ENCODE measurements around the gene CREB5. TPM values are rescaled to one million over a fixed set of nuclear protein-coding genes. Genes with fewer than 3 reads are reported as not detected.
"Not testable (repeated sequence)": the region's sequence is repeated elsewhere in the genome, so short reads cannot be mapped to it uniquely, and the experiment has no call there.

Gene CREB5
- total RNA-seq, 1 donor from 2014 or later, result not detected

GRCh38 chr7:28597284-28597683 lies 185.0 kb downstream of the CREB5 start:
- intact Hi-C loops (cut with micrococcal nuclease), result no loop called here
- Mint-ChIP-seq H3K4me1 (ENCODE audit: low read depth) (no peaks in the 10 kb centered on the region), H3K4me3 (ENCODE audit: low read depth) (no peak overlapping the region), H3K27me3 (ENCODE audit: low read depth) (no peaks in the 10 kb centered on the region), H3K27ac (no peak overlapping the region), H3K9me3 (no peaks in the 10 kb centered on the region), H3K36me3 (ENCODE audit: low read depth) (no peaks in the 10 kb centered on the region)
- no peak for DNase-seq (ENCODE audit: low spot score)

- H3K36me3 Mint-ChIP-seq (ENCODE audit: low read depth), result not testable (repeated sequence)
These were observed 185.7 kb downstream of the CREB5 start for GRCh38 chr7:28598037-28598436.

GRCh38 chr7:28598586-28598985 lies 186.3 kb downstream of the CREB5 start:
- no peak overlapping the region for H3K27ac Mint-ChIP-seq
- no peak overlapping the region for H3K4me3 Mint-ChIP-seq (ENCODE audit: low read depth)
- no peaks in the 10 kb centered on the region for H3K36me3 Mint-ChIP-seq (ENCODE audit: low read depth)
- intact Hi-C loops (cut with micrococcal nuclease), result no loop called here
- peaks cover 2% of the 10 kb centered on the region for H3K27me3 Mint-ChIP-seq (ENCODE audit: low read depth)
- H3K9me3 Mint-ChIP-seq, result no peaks in the 10 kb centered on the region
- H3K4me1 Mint-ChIP-seq (ENCODE audit: low read depth), result no peaks in the 10 kb centered on the region
- DNase-seq (ENCODE audit: low spot score), result no peak

More at GRCh38 chr7:28598037-28598436, 185.7 kb downstream of the CREB5 start:
- H3K27me3 Mint-ChIP-seq (ENCODE audit: low read depth); DNase-seq (ENCODE audit: low spot score); H3K4me3 Mint-ChIP-seq (ENCODE audit: low read depth); intact Hi-C loops (cut with micrococcal nuclease); H3K27ac Mint-ChIP-seq; H3K4me1 Mint-ChIP-seq (ENCODE audit: low read depth); H3K9me3 Mint-ChIP-seq: not testable (repeated sequence)

- no peaks in the 10 kb centered on the region for H3K36me3 Mint-ChIP-seq (ENCODE audit: low read depth)
- peaks cover 2% of the 10 kb centered on the region for H3K27me3 Mint-ChIP-seq (ENCODE audit: low read depth)
- no peak for DNase-seq (ENCODE audit: low spot score)
- no peak overlapping the region for H3K4me3 Mint-ChIP-seq (ENCODE audit: low read depth)
- H3K27ac Mint-ChIP-seq, result no peak overlapping the region
- no peaks in the 10 kb centered on the region for H3K9me3 Mint-ChIP-seq
- H3K4me1 Mint-ChIP-seq (ENCODE audit: low read depth), result no peaks in the 10 kb centered on the region
- intact Hi-C loops (cut with micrococcal nuclease), result no loop called here
These were observed 187.1 kb downstream of the CREB5 start for GRCh38 chr7:28599411-28599810.

GRCh38 chr7:28602282-28602681 lies 190.0 kb downstream of the CREB5 start:
- H3K4me1 Mint-ChIP-seq (ENCODE audit: low read depth), result no peaks in the 10 kb centered on the region

GRCh38 chr7:28605427-28606085 lies 193.2 kb downstream of the CREB5 start:
- Mint-ChIP-seq H3K9me3 (no peaks in the 10 kb centered on the region), H3K4me1 (ENCODE audit: low read depth) (no peaks in the 10 kb centered on the region), H3K27me3 (ENCODE audit: low read depth) (peaks cover 2% of the 10 kb centered on the region), H3K4me3 (ENCODE audit: low read depth) (no peak overlapping the region), H3K27ac (no peak overlapping the region), H3K36me3 (ENCODE audit: low read depth) (no peaks in the 10 kb centered on the region)
- intact Hi-C loops (cut with micrococcal nuclease), result no loop called here
- no peak for DNase-seq (ENCODE audit: low spot score)

More at GRCh38 chr7:28602282-28602681, 190.0 kb downstream of the CREB5 start:
- intact Hi-C loops (cut with micrococcal nuclease), result no loop called here
- no peaks in the 10 kb centered on the region for H3K36me3 Mint-ChIP-seq (ENCODE audit: low read depth)
- H3K27me3 Mint-ChIP-seq (ENCODE audit: low read depth), result peaks cover 2% of the 10 kb centered on the region
- H3K4me3 Mint-ChIP-seq (ENCODE audit: low read depth), result no peak overlapping the region
- no peaks in the 10 kb centered on the region for H3K9me3 Mint-ChIP-seq
- no peak for DNase-seq (ENCODE audit: low spot score)
- H3K27ac Mint-ChIP-seq, result no peak overlapping the region

- DNase-seq (ENCODE audit: low spot score), result no peak
- intact Hi-C loops (cut with micrococcal nuclease), result no loop called here
- no peaks in the 10 kb centered on the region for H3K4me1 Mint-ChIP-seq (ENCODE audit: low read depth)
- no peaks in the 10 kb centered on the region for H3K9me3 Mint-ChIP-seq
- H3K27me3 Mint-ChIP-seq (ENCODE audit: low read depth), result peaks cover 2% of the 10 kb centered on the region
- no peak overlapping the region for H3K4me3 Mint-ChIP-seq (ENCODE audit: low read depth)
- no peaks in the 10 kb centered on the region for H3K36me3 Mint-ChIP-seq (ENCODE audit: low read depth)
- H3K27ac Mint-ChIP-seq, result no peak overlapping the region
These were observed 194.1 kb downstream of the CREB5 start for GRCh38 chr7:28606421-28606820.

- H3K27me3 Mint-ChIP-seq (ENCODE audit: low read depth), result peaks cover 2% of the 10 kb centered on the region
- H3K9me3 Mint-ChIP-seq, result no peaks in the 10 kb centered on the region
- no peak overlapping the region for H3K4me3 Mint-ChIP-seq (ENCODE audit: low read depth)
- H3K4me1 Mint-ChIP-seq (ENCODE audit: low read depth), result no peaks in the 10 kb centered on the region
- intact Hi-C loops (cut with micrococcal nuclease), result no loop called here
- no peak overlapping the region for H3K27ac Mint-ChIP-seq
- no peaks in the 10 kb centered on the region for H3K36me3 Mint-ChIP-seq (ENCODE audit: low read depth)
- no peak for DNase-seq (ENCODE audit: low spot score)
These were observed 195.5 kb downstream of the CREB5 start for GRCh38 chr7:28607855-28608193.

GRCh38 chr7:28608237-28608656 lies 195.9 kb downstream of the CREB5 start:
- no peaks in the 10 kb centered on the region for H3K4me1 Mint-ChIP-seq (ENCODE audit: low read depth)
- H3K4me3 Mint-ChIP-seq (ENCODE audit: low read depth), result no peak overlapping the region
- intact Hi-C loops (cut with micrococcal nuclease), result no loop called here
- no peak for DNase-seq (ENCODE audit: low spot score)
- H3K27me3 Mint-ChIP-seq (ENCODE audit: low read depth), result peaks cover 2% of the 10 kb centered on the region
- no peaks in the 10 kb centered on the region for H3K36me3 Mint-ChIP-seq (ENCODE audit: low read depth)
- H3K9me3 Mint-ChIP-seq, result no peaks in the 10 kb centered on the region
- no peak overlapping the region for H3K27ac Mint-ChIP-seq

- intact Hi-C loops (cut with micrococcal nuclease), result no loop called here
- Mint-ChIP-seq H3K4me3 (ENCODE audit: low read depth) (no peak overlapping the region), H3K36me3 (ENCODE audit: low read depth) (no peaks in the 10 kb centered on the region), H3K9me3 (no peaks in the 10 kb centered on the region), H3K27ac (no peak overlapping the region), H3K27me3 (ENCODE audit: low read depth) (no peaks in the 10 kb centered on the region), H3K4me1 (ENCODE audit: low read depth) (no peaks in the 10 kb centered on the region)
- no peak for DNase-seq (ENCODE audit: low spot score)
These were observed 196.4 kb downstream of the CREB5 start for GRCh38 chr7:28608731-28609130.

- no peaks in the 10 kb centered on the region for H3K4me1 Mint-ChIP-seq (ENCODE audit: low read depth)
- no peaks in the 10 kb centered on the region for H3K27me3 Mint-ChIP-seq (ENCODE audit: low read depth)
- intact Hi-C loops (cut with micrococcal nuclease), result no loop called here
- no peak overlapping the region for H3K4me3 Mint-ChIP-seq (ENCODE audit: low read depth)
- no peak overlapping the region for H3K27ac Mint-ChIP-seq
- no peaks in the 10 kb centered on the region for H3K36me3 Mint-ChIP-seq (ENCODE audit: low read depth)
- no peak for DNase-seq (ENCODE audit: low spot score)
- no peaks in the 10 kb centered on the region for H3K9me3 Mint-ChIP-seq
These were observed 197.3 kb downstream of the CREB5 start for GRCh38 chr7:28609608-28610007.

GRCh38 chr7:28611399-28611897 lies 199.1 kb downstream of the CREB5 start:
- H3K4me1 Mint-ChIP-seq (ENCODE audit: low read depth); DNase-seq (ENCODE audit: low spot score); H3K9me3 Mint-ChIP-seq; H3K4me3 Mint-ChIP-seq (ENCODE audit: low read depth); H3K27ac Mint-ChIP-seq; intact Hi-C loops (cut with micrococcal nuclease); H3K36me3 Mint-ChIP-seq (ENCODE audit: low read depth); H3K27me3 Mint-ChIP-seq (ENCODE audit: low read depth): not testable (repeated sequence)

- no peak for DNase-seq (ENCODE audit: low spot score)
- no peak overlapping the region for H3K27ac Mint-ChIP-seq
- no peaks in the 10 kb centered on the region for H3K4me1 Mint-ChIP-seq (ENCODE audit: low read depth)
- no peaks in the 10 kb centered on the region for H3K27me3 Mint-ChIP-seq (ENCODE audit: low read depth)
- intact Hi-C loops (cut with micrococcal nuclease), result no loop called here
- H3K4me3 Mint-ChIP-seq (ENCODE audit: low read depth), result no peak overlapping the region
- H3K36me3 Mint-ChIP-seq (ENCODE audit: low read depth), result no peaks in the 10 kb centered on the region
- H3K9me3 Mint-ChIP-seq, result no peaks in the 10 kb centered on the region
These were observed 200.9 kb downstream of the CREB5 start for GRCh38 chr7:28613262-28613661.

GRCh38 chr7:28615091-28615490 lies 202.8 kb downstream of the CREB5 start:
- no peaks in the 10 kb centered on the region for H3K9me3 Mint-ChIP-seq
- DNase-seq (ENCODE audit: low spot score), result no peak
- H3K4me1 Mint-ChIP-seq (ENCODE audit: low read depth), result no peaks in the 10 kb centered on the region
- H3K27me3 Mint-ChIP-seq (ENCODE audit: low read depth), result no peaks in the 10 kb centered on the region
- no peaks in the 10 kb centered on the region for H3K36me3 Mint-ChIP-seq (ENCODE audit: low read depth)
- no peak overlapping the region for H3K27ac Mint-ChIP-seq
- intact Hi-C loops (cut with micrococcal nuclease), result no loop called here
- no peak overlapping the region for H3K4me3 Mint-ChIP-seq (ENCODE audit: low read depth)
